ENCODE measurements around the gene NOX4.
"Not testable (repeated sequence)": the region's sequence is repeated elsewhere in the genome, so short reads cannot be mapped to it uniquely, and the experiment has no call there.

The NOX4 gene

DNA sequence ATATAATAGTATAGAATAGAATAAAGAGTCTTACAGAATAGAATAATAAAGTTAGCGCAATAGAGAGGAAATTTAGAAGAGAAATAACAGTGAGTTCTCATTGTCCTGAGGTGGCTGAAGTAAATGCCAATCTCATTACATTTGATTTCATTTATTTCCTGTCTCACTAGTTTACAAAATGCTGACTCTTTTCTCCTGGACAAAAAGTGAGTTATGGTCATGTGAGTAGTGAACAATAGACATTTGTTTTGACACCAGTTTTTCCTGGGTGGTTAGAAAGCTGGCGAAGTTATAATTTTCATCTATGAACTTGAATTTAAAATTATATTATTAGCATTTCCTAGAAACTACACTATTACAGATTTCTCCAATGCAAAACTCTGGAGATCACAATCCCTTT lies 169.8 kb downstream of the NOX4 start:
- FAIRE-seq = no peak
- DNase-seq (ENCODE audit: insufficient read length, low spot score) = no peak

- not testable (repeated sequence) for FAIRE-seq; DNase-seq (ENCODE audit: insufficient read length, low spot score)
Observed at GRCh38 chr11:89310607-89311006, 180.6 kb downstream of the NOX4 start.

DNA sequence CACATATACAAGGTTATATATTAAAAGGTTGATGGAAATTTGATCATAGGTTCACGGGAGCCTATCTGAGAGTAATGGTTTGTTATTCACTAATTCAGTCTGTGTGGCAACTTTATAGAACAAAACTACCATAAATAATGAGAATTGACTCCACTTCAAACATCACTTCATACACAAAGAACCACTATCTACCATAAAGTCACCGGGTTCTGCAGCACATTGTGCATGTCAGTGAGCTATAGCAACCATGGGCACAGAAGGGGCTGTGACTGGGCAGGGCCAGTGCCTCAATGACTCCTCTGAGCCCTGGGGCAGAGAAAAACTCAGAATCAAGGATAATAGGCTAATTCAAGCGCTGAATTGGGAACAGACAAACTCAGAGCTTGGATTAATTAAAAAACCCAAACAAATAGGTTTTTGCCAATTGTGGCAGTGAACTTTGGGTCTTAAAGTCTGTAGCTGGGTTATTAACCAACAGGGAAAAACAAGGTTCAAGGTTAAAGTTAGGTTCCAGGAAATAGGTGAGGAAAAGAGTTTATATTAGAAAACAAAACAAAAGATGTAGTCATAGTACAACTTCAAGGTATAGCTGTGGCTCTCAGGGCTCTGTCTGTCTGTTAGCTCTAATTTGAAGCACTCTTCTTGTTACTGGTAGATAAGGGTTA lies 181.7 kb downstream of the NOX4 start:
- DNase-seq (ENCODE audit: insufficient read length, low spot score); FAIRE-seq: not testable (repeated sequence)

DNA sequence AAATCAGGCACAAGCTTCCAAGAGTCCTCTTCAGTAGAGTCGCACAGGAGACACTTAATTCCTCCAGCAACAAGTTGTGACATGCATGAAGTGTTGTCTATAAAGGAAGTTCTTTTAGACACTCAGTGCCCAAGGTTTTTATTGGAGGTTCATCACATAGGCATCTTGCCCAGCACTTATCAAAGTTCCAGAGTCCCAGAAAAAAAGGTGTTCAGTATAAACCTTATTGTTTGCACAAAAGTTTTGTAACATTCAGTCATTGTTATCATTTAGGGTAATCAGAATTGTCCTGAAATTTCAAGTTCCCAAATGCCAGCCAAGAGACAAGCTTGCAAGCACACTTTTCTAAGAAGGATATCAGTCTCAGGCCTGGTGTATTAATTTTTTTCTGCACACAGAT lies 182.9 kb downstream of the NOX4 start:
- FAIRE-seq; DNase-seq (ENCODE audit: insufficient read length, low spot score): not testable (repeated sequence)

GRCh38 chr11:89303029-89303428 lies 188.1 kb downstream of the NOX4 start:
- not testable (repeated sequence) for FAIRE-seq; DNase-seq (ENCODE audit: insufficient read length, low spot score)

- peak; percentile 66 for FAIRE-seq
- not testable (repeated sequence) for DNase-seq (ENCODE audit: insufficient read length, low spot score)
Observed at GRCh38 chr11:89295023-89295422, 196.2 kb downstream of the NOX4 start.

GRCh38 chr11:89293965-89294679 lies 197.1 kb downstream of the NOX4 start:
- FAIRE-seq = no peak
- no peak for DNase-seq (ENCODE audit: insufficient read length, low spot score)

DNA sequence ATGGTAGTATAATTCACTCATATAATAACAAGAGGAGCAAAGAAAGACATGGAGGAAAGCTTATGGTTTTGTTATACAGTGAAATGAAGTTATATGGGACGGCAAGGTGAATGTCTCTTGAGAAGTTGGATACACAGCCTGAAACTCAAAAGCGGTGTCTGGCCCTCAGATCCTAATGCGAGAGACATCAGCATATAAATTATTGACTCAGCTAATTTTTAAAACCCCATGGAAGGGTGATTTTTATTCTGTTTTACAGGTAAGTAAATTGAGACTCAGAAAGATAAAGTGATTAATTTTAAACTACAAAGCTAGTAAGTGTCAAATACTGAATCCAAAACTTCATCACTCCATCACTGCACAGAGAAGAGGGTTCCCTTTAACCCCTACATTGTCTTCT lies 203.2 kb downstream of the NOX4 start:
- not testable (repeated sequence) for DNase-seq (ENCODE audit: insufficient read length, low spot score); FAIRE-seq

GRCh38 chr11:89286601-89287000 lies 204.6 kb downstream of the NOX4 start:
- DNase-seq (ENCODE audit: insufficient read length, low spot score) = not testable (repeated sequence)
- peak; percentile 21 for FAIRE-seq

- FAIRE-seq; DNase-seq (ENCODE audit: insufficient read length, low spot score): not testable (repeated sequence)
Observed at GRCh38 chr11:89281032-89281677, 210.0 kb downstream of the NOX4 start.

- FAIRE-seq = no peak
- DNase-seq (ENCODE audit: insufficient read length, low spot score) = no peak
Observed at GRCh38 chr11:89279176-89279575, 212.0 kb downstream of the NOX4 start.

DNA sequence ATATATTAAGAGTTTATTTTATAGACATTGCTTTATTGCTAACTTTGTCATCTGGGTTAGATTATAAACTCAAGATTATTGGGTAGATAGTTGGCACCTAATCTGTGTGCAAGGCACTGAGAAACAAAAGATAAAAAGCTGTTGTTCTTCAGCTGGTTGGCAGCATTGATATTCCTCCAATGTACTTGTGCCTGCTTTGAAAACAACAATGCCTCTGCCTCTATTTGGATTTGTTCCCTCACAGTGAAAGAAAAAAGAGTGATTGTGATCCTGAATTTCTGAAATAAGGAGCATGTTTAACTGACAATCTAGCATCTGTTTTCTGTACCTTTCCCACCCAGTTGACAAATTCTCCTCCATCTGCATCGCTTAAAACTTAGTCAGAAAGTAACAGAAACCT lies 215.2 kb downstream of the NOX4 start:
- no peak for FAIRE-seq
- no peak for DNase-seq (ENCODE audit: insufficient read length, low spot score)

Measured in GM19239 (cell line).